CD4-positive, alpha-beta T cell (primary cell): ENCODE measurements around the gene ACHE. TPM values are rescaled to one million over a fixed set of nuclear protein-coding genes. Genes with fewer than 3 reads are reported as not detected.

Experiments used
- ATAC-seq: fragments of 200-7000 bp; cut with Tn5 transposase; one replicate; pipeline ENCODE4 v1.10.0; 2022; ENCODE audit warnings: mild to moderate bottlenecking; ENCODE audit not compliant: poor library complexity
- CTCF ChIA-PET: fragments of 350-600 bp; sonication (Branson Sonifier 250); formaldehyde crosslinking; loops from one replicate; lab custom pipeline; 2021; ENCODE audit warnings: antibody characterized with exemption, inconsistent platforms; lab: Charles Lee
- POLR2A ChIA-PET: fragments of 350-600 bp; sonication (Branson Sonifier 250); formaldehyde crosslinking; loops from one replicate; lab custom pipeline; 2021; ENCODE audit warnings: antibody characterized with exemption, inconsistent platforms; lab: Charles Lee
- DNase-seq, 14 experiments: peaks; one replicate each; pipeline ENCODE4 v3.0.0-alpha.2; 2013 to 2020; ENCODE audit warnings: mixed read lengths in 2 of 14
- H3K27ac ChIP-seq, 2 donors: one replicate each; pipeline versions ENCODE4 v1.5.1 to v1.7.0; 2013; ENCODE audit warnings: low read length in 2 of 2, low read depth in 1 of 2, mild to moderate bottlenecking in 1 of 2
- H3K27me3 ChIP-seq, 2 experiments: 1 replicate in 1 of 2; 2 replicates in 1 of 2; pipeline versions ENCODE4 v1.6.1 to v1.7.0; 2013; ENCODE audit warnings: low read length in 2 of 2, control low read depth in 1 of 2, mild to moderate bottlenecking in 1 of 2, moderate library complexity in 1 of 2; ENCODE audit not compliant: insufficient read depth in 2 of 2, control insufficient read depth in 1 of 2
- H3K36me3 ChIP-seq: one replicate; pipeline ENCODE4 v1.6.1; 2013; ENCODE audit warnings: low read length, control low read depth; ENCODE audit not compliant: insufficient read depth
- H3K4me1 ChIP-seq: one replicate; pipeline ENCODE4 v1.6.1; 2013; ENCODE audit warnings: low read length, control low read depth; ENCODE audit not compliant: insufficient read depth
- H3K4me3 ChIP-seq: one replicate; pipeline ENCODE4 v1.5.1; 2013; ENCODE audit warnings: mild to moderate bottlenecking, low read length, moderate library complexity
- H3K9me3 ChIP-seq, 2 experiments: 1 replicate in 1 of 2; 2 replicates in 1 of 2; pipeline versions ENCODE4 v1.6.1 to v1.7.0; 2013; ENCODE audit warnings: low read length in 2 of 2, mild to moderate bottlenecking in 2 of 2, control low read depth in 1 of 2, moderate library complexity in 1 of 2; ENCODE audit not compliant: control insufficient read depth in 1 of 2, insufficient read depth in 1 of 2
- H3K27ac Mint-ChIP-seq: one replicate; pipeline ENCODE4 v1.8.0; 2020; ENCODE audit warnings: mixed read lengths
- H3K27me3 Mint-ChIP-seq: one replicate; pipeline ENCODE4 v1.8.0; 2021; ENCODE audit warnings: mixed read lengths
- H3K36me3 Mint-ChIP-seq: one replicate; pipeline ENCODE4 v1.8.0; 2021; ENCODE audit warnings: low read depth, mixed read lengths
- H3K4me1 Mint-ChIP-seq: one replicate; pipeline ENCODE4 v1.8.0; 2021; ENCODE audit warnings: low read depth, mixed read lengths
- H3K4me3 Mint-ChIP-seq: one replicate; pipeline ENCODE4 v1.8.0; 2020; ENCODE audit warnings: mild to moderate bottlenecking, mixed read lengths
- H3K9me3 Mint-ChIP-seq: one replicate; pipeline ENCODE4 v1.8.0; 2020; ENCODE audit warnings: mixed read lengths
- intact Hi-C, 2 experiments: fragments of 100-400 bp; cut with DNase I in 1 of 2; cut with micrococcal nuclease in 1 of 2; formaldehyde crosslinking; loops; one replicate each; pipeline versions ENCODE4 v1.15.1 to v1.9.0; 2023 to 2025; cut with DNase I, micrococcal nuclease
- total RNA-seq, 174 experiments: library from RNA in 2 of 174; stranded (reverse) in 2 of 174; gene quantifications; one replicate each; pipeline ENCODE4 v1.2.3 and lab custom pipeline; 2021 to 2026
- TF ChIP-seq, protein P1 (sequence below): fragments of 200-600 bp; IDR thresholded peaks from one replicate; pipeline ENCODE4 v1.8.0; 2022; ENCODE audit warnings: antibody characterized with exemption, mild to moderate bottlenecking

ACHE gene
- total RNA-seq, 2 experiments from 2014 or later = 0.14 to 0.22 TPM

DNA sequence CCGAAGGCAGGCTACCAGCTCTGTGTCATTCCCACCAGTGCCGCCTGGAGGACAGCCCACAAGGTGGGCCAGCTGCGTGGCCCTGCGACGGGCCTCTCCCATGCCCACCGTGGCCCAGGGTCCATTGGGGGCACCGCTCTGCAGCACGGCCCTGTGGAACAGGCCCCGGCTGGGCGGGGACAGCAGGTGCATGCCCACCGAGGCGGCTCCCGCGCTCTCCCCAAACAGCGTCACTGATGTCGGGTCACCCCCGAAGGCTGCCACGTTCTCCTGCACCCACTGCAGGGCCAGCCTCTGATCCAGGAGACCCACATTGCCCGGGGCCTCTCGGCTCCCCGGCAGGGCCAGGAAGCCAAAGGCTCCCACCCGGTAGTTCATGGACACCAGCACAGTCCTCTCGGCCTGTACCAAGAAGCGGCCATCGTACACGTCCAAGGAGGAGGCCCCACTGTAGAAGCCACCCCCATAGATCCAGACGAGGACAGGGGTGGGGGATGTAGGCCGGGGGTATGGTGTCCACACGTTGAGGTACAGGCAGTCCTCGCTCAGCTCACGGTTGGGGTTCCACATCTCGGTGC lies 2.3 kb downstream of the ACHE start:
- Histone ChIP-seq H3K27ac (no peak overlapping the region), H3K36me3 (peaks cover 4% of the 10 kb centered on the region), H3K4me3 (no peak overlapping the region), H3K9me3 (peaks cover 0 to 11% of the 10 kb centered on the region in 2 experiments), H3K4me1 (peaks cover 53% of the 10 kb centered on the region), H3K27me3 (peaks cover 40 to 67% of the 10 kb centered on the region in 2 experiments)
- intact Hi-C loops = loop anchor here in 1 of 2 experiments (5.0 to 10.0 kb wide), 3 partner anchors 184 to 391 kb away; partner anchors contain the start of genes PLOD3 and ZNHIT1
- Mint-ChIP-seq H3K4me1 (peaks cover 29% of the 10 kb centered on the region), H3K4me3 (no peak overlapping the region), H3K9me3 (no peaks in the 10 kb centered on the region), H3K36me3 (peaks cover 4% of the 10 kb centered on the region), H3K27me3 (peaks cover 58% of the 10 kb centered on the region), H3K27ac (no peak overlapping the region)
- no peak for ATAC-seq
- CTCF ChIA-PET = no interaction called here
- DNase-seq = no peak
- TF ChIP-seq, protein P1, sequence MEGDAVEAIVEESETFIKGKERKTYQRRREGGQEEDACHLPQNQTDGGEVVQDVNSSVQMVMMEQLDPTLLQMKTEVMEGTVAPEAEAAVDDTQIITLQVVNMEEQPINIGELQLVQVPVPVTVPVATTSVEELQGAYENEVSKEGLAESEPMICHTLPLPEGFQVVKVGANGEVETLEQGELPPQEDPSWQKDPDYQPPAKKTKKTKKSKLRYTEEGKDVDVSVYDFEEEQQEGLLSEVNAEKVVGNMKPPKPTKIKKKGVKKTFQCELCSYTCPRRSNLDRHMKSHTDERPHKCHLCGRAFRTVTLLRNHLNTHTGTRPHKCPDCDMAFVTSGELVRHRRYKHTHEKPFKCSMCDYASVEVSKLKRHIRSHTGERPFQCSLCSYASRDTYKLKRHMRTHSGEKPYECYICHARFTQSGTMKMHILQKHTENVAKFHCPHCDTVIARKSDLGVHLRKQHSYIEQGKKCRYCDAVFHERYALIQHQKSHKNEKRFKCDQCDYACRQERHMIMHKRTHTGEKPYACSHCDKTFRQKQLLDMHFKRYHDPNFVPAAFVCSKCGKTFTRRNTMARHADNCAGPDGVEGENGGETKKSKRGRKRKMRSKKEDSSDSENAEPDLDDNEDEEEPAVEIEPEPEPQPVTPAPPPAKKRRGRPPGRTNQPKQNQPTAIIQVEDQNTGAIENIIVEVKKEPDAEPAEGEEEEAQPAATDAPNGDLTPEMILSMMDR = no peak
- POLR2A ChIA-PET = interaction anchor here (1.3 kb wide), 1 partner anchor 190 kb away, joined by 4 read pairs; no protein-coding TSS in a partner anchor

DNA sequence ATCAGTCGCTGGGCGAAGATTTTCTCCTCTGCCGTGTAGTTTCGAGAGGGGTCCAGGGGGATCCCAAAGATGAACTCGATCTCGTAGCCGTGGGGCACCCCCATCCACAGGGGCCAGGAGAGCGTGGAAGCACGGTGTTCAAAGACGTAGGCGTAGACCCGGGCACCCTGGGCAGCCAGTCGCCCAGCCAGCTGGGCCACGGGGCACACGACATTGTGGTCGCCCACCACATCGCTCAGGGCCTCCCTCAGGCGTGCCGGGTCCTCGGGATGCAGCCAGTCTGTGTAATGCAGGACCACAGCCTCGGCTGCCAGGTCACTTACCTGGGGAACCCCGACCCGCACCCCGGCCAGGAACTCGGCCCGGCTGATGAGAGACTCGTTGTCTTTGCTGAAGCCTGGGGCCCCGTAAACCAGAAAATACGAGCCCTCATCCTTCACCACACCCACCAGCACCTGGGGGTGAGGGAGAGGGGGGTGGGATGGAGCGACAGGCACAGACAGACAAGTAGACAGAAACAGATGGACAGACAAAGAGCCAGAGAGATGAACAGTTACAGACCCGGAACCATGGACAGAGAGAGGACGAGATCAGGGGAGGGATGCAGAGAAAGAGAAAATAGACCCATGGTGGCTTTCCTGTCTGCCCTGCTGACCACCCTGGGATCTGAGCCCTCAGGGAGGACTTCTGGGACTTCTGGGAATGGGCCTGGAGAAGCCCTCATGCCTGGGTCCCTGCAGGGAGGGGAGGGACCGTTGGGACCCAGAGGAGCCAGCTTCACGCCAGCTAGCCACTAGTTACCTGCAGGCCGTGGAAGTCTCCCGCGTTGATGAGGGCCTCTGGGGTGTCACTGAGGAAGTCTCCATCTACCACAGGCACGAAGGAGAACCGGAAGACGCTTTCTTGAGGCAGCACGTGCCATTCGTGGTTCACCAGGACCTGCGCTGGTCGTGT lies 3.0 kb downstream of the ACHE start:
- H3K9me3 Mint-ChIP-seq = no peaks in the 10 kb centered on the region
- H3K27me3 Mint-ChIP-seq = peaks cover 50% of the 10 kb centered on the region
- Histone ChIP-seq H3K36me3 (peaks cover 9% of the 10 kb centered on the region), H3K27me3 (peaks cover 38 to 61% of the 10 kb centered on the region in 2 experiments), H3K9me3 (peaks cover 0 to 11% of the 10 kb centered on the region in 2 experiments), H3K4me1 (peaks cover 60% of the 10 kb centered on the region), H3K4me3 (no peak overlapping the region), H3K27ac (no peak overlapping the region)
- peaks cover 37% of the 10 kb centered on the region for H3K4me1 Mint-ChIP-seq
- peak overlapping the region; percentile 88 for H3K4me3 Mint-ChIP-seq
- peak in 1 of 14 experiments; percentile 40 for DNase-seq
- ATAC-seq = no peak
- ChIA-PET CTCF (no interaction called here), POLR2A (no interaction called here)
- no peak overlapping the region for H3K27ac Mint-ChIP-seq
- intact Hi-C loops = loop anchor here in 1 of 2 experiments (5.0 to 10.0 kb wide), 3 partner anchors 185 to 392 kb away; partner anchors contain the start of genes PLOD3 and ZNHIT1
- TF ChIP-seq, protein P1 = no peak
- H3K36me3 Mint-ChIP-seq = peaks cover 12% of the 10 kb centered on the region

- Mint-ChIP-seq H3K36me3 (peaks cover 21% of the 10 kb centered on the region), H3K27ac (peak overlapping the region; percentile 29), H3K4me1 (peaks cover 46% of the 10 kb centered on the region), H3K4me3 (peak overlapping the region; percentile 88), H3K27me3 (peaks cover 45% of the 10 kb centered on the region), H3K9me3 (no peaks in the 10 kb centered on the region)
- H3K9me3 ChIP-seq = peaks cover 0 to 19% of the 10 kb centered on the region in 2 experiments
- ChIA-PET CTCF (interaction anchor here (0.6 kb wide), 1 partner anchor 163 kb away, joined by 3 read pairs; no protein-coding TSS in a partner anchor), POLR2A (no interaction called here)
- DNase-seq (peak in 1 of 14 experiments; percentile 27), ATAC-seq (no peak)
- intact Hi-C loops = loop anchor here in 1 of 2 experiments (5.0 to 10.0 kb wide), 3 partner anchors 186 to 393 kb away; partner anchors contain the start of genes PLOD3 and ZNHIT1
- TF ChIP-seq, protein P1 = no peak
- peaks cover 18% of the 10 kb centered on the region for H3K36me3 ChIP-seq
- H3K27ac ChIP-seq = no peak overlapping the region
- H3K4me3 ChIP-seq = no peak overlapping the region
- peaks cover 33 to 55% of the 10 kb centered on the region in 2 experiments for H3K27me3 ChIP-seq
- H3K4me1 ChIP-seq = peaks cover 66% of the 10 kb centered on the region
These were observed 4.0 kb downstream of the ACHE start for GRCh38 chr7:100891568-100892247.
